Upper lobe of left lung (tissue), 6 donors: ENCODE measurements around the gene TGFBR3. TPM values are rescaled to one million over a fixed set of nuclear protein-coding genes. Genes with fewer than 3 reads are reported as not detected.

Experiments
- ATAC-seq, 2 donors: fragments of 200-7000 bp; cut with Tn5 transposase; one replicate each; pipeline ENCODE4 v1.9.1; 2022; ENCODE audit warnings: mild to moderate bottlenecking in 2 of 2, moderate library complexity in 2 of 2; ENCODE audit not compliant: low FRiP score in 2 of 2
- DNase-seq, 2 donors: peaks; one replicate each; pipeline ENCODE4 v3.0.0-alpha.2; 2019 to 2020
- H3K27ac ChIP-seq, 4 donors: fragments of 200-600 bp; sonication (generic); one replicate each; pipeline ENCODE4 v1.5.1; 2016 to 2019
- H3K27me3 ChIP-seq, 4 donors: fragments of 200-600 bp; sonication (generic); one replicate each; pipeline ENCODE4 v1.5.1; 2017 to 2019
- H3K36me3 ChIP-seq, 4 donors: fragments of 200-600 bp; sonication (generic); one replicate each; pipeline ENCODE4 v1.5.1; 2016 to 2019
- H3K4me1 ChIP-seq, 4 donors: fragments of 200-600 bp; sonication (generic); one replicate each; pipeline ENCODE4 v1.5.1; 2018 to 2019
- H3K4me3 ChIP-seq, 4 donors: fragments of 200-600 bp; sonication (generic); one replicate each; pipeline ENCODE4 v1.5.1; 2017 to 2019; ENCODE audit warnings: mild to moderate bottlenecking in 2 of 4, moderate library complexity in 1 of 4
- H3K9me3 ChIP-seq, 4 donors: fragments of 200-600 bp; sonication (generic); one replicate each; pipeline ENCODE4 v1.5.1; 2018 to 2019
- CTCF ChIP-seq, 6 experiments: fragments of 450-650 bp in 4 of 6; fragments of 200-600 bp in 2 of 6; sonication (generic) in 2 of 6; IDR thresholded peaks; one replicate each; pipeline ENCODE4 v1.5.1; 2016 to 2019; ENCODE audit warnings: antibody characterized with exemption in 6 of 6
- EP300 ChIP-seq, 4 donors: sonication (generic); formaldehyde crosslinking; IDR thresholded peaks; one replicate each; pipeline ENCODE4 v1.5.1; 2017; ENCODE audit warnings: antibody characterized with exemption in 4 of 4, control low read depth in 2 of 4
- POLR2A ChIP-seq, 4 donors: fragments of 450-650 bp; IDR thresholded peaks; one replicate each; pipeline ENCODE4 v1.5.1; 2016 to 2017; ENCODE audit warnings: antibody characterized with exemption in 4 of 4, mild to moderate bottlenecking in 2 of 4
- POLR2AphosphoS5 ChIP-seq, 2 donors: sonication (generic); formaldehyde crosslinking; IDR thresholded peaks; one replicate each; pipeline ENCODE4 v1.5.1; 2017; ENCODE audit warnings: antibody characterized with exemption in 2 of 2
- WGBS, 2 donors: methylation state at CpG; one replicate each; pipeline ENCODE4 v1.1.5; 2017 to 2018; 5-methylcytosine and 5-hydroxymethylcytosine counted together
- total RNA-seq, 6 donors: library from RNA; depleted of rRNA in 4 of 6; stranded (reverse); fragments of >200 nt in 4 of 6; gene quantifications; one replicate each; pipeline versions ENCODE4 v1.1.0 to v1.2.1, GENCODE V29; 2016 to 2021
- donor health status: DM: no; HTN: no; CAD: no; lungs with moderate emphysema.
- donor health status: DM: no; HTN: yes; CAD: no; lungs with severe emphysema.

TGFBR3 gene
- total RNA-seq, 6 donors from 2014 or later: 33.5 to 78.3 (median 57.1) TPM

GRCh38 chr1:91661121-91661520, 224.8 kb downstream of the TGFBR3 start:
- Histone ChIP-seq H3K9me3 (peaks cover 0 to 4% (median 1%) of the 10 kb centered on the region in 4 donors), H3K36me3 (no peaks in the 10 kb centered on the region), H3K4me1 (no peaks in the 10 kb centered on the region), H3K27me3 (no peaks in the 10 kb centered on the region), H3K4me3 (no peak overlapping the region), H3K27ac (no peak overlapping the region)
- DNase-seq (no peak), ATAC-seq (no peak)
- TF ChIP-seq CTCF (IDR thresholded peaks at IDR 0.05) (no peak), EP300 (IDR thresholded peaks at IDR 0.05) (no peak), POLR2AphosphoS5 (IDR thresholded peaks at IDR 0.05) (no peak), POLR2A (IDR thresholded peaks at IDR 0.05) (no peak)

- DNase-seq: no peak
- ATAC-seq: no peak
Measured at GRCh38 chr1:91660708-91661107, 225.2 kb downstream of the TGFBR3 start.

DNA sequence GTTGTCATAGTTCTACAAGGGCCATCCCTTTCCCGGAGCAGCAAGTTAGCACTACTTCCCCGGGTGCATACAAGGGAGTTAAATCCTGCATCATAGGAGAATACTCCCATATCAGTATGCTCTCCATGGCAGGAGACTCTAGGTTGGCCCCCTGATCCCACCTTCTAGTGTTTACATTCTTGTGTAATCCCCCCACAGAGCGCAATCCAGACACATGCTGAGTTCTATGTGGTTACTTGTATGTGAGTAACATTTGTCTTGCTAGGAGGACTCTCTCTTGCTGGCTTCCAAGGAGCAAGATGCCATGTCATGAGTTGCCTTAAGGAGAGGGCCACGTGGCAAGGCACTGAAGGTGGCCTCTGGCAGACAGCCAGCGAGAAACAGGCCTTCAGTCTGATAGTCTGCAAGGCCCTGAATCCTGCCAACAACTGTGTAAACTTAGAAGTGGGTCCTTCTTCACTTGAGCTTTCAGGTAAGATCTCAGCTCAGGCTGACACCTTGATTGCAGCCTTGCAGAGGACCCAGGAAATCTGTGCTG, 230.0 kb downstream of the TGFBR3 start:
- no peaks in the 10 kb centered on the region for H3K27me3 ChIP-seq
- TF ChIP-seq CTCF (IDR thresholded peaks at IDR 0.05) (no peak), POLR2A (IDR thresholded peaks at IDR 0.05) (no peak), POLR2AphosphoS5 (IDR thresholded peaks at IDR 0.05) (no peak), EP300 (IDR thresholded peaks at IDR 0.05) (no peak)
- H3K4me3 ChIP-seq: no peak overlapping the region
- H3K4me1 ChIP-seq: peaks cover 0 to 7% (median 0%) of the 10 kb centered on the region in 4 donors
- no peaks in the 10 kb centered on the region for H3K36me3 ChIP-seq
- no peak overlapping the region for H3K27ac ChIP-seq
- 84 to 88% methylated on average over 4 to 5 of the region's 5 CpGs for WGBS, 2 donors
- peaks cover 0 to 4% (median 1%) of the 10 kb centered on the region in 4 donors for H3K9me3 ChIP-seq
- DNase-seq (no peak), ATAC-seq (no peak)

More at GRCh38 chr1:91660708-91661107, 225.2 kb downstream of the TGFBR3 start:
- Histone ChIP-seq H3K4me1 (no peaks in the 10 kb centered on the region), H3K27me3 (no peaks in the 10 kb centered on the region), H3K4me3 (no peak overlapping the region), H3K36me3 (no peaks in the 10 kb centered on the region), H3K9me3 (peaks cover 0 to 4% (median 1%) of the 10 kb centered on the region in 4 donors), H3K27ac (no peak overlapping the region)
- TF ChIP-seq POLR2AphosphoS5 (IDR thresholded peaks at IDR 0.05): no peak
- no peak for TF ChIP-seq POLR2A (IDR thresholded peaks at IDR 0.05)
- no peak for TF ChIP-seq EP300 (IDR thresholded peaks at IDR 0.05)
- no peak for TF ChIP-seq CTCF (IDR thresholded peaks at IDR 0.05)

GRCh38 chr1:91653183-91653582, 232.8 kb downstream of the TGFBR3 start:
- WGBS, 2 donors: 89 to 92% methylated on average over 1 of the region's 1 CpG
- H3K4me1 ChIP-seq: peaks cover 0 to 7% (median 0%) of the 10 kb centered on the region in 4 donors
- H3K9me3 ChIP-seq: no peaks in the 10 kb centered on the region
- DNase-seq (no peak), ATAC-seq (no peak)
- H3K36me3 ChIP-seq: no peaks in the 10 kb centered on the region
- H3K27ac ChIP-seq: no peak overlapping the region
- TF ChIP-seq POLR2AphosphoS5 (IDR thresholded peaks at IDR 0.05) (no peak), POLR2A (IDR thresholded peaks at IDR 0.05) (no peak), EP300 (IDR thresholded peaks at IDR 0.05) (no peak), CTCF (IDR thresholded peaks at IDR 0.05) (no peak)
- H3K4me3 ChIP-seq: no peak overlapping the region
- no peaks in the 10 kb centered on the region for H3K27me3 ChIP-seq

- no peak for TF ChIP-seq POLR2A (IDR thresholded peaks at IDR 0.05)
- TF ChIP-seq CTCF (IDR thresholded peaks at IDR 0.05): no peak
- TF ChIP-seq EP300 (IDR thresholded peaks at IDR 0.05): no peak
- no peak for TF ChIP-seq POLR2AphosphoS5 (IDR thresholded peaks at IDR 0.05)
- 66 to 86% methylated on average over 5 of the region's 5 CpGs for WGBS, 2 donors
- ATAC-seq: peak in 1 of 2 donors; percentile 56
Measured at GRCh38 chr1:91651661-91652071, 234.3 kb downstream of the TGFBR3 start.

More at GRCh38 chr1:91651661-91652071, 234.3 kb downstream of the TGFBR3 start:
- peaks cover 0 to 13% (median 3%) of the 10 kb centered on the region in 4 donors for H3K4me1 ChIP-seq
- H3K27ac ChIP-seq: peak overlapping the region; percentile 59 to 73 (median 70)
- H3K36me3 ChIP-seq: no peaks in the 10 kb centered on the region
- H3K4me3 ChIP-seq: no peak overlapping the region
- no peaks in the 10 kb centered on the region for H3K9me3 ChIP-seq
- H3K27me3 ChIP-seq: no peaks in the 10 kb centered on the region
- DNase-seq: peak in 1 of 2 donors; percentile 62
